ENCODE results near the gene FOXJ3. TPM values are rescaled to one million over a fixed set of nuclear protein-coding genes. Genes with fewer than 3 reads are reported as not detected.

Gene FOXJ3
- total and polyA plus RNA-seq, 2 of the 4 experiments (the other 2 are of a cell fraction) = 16.7 to 30.5 TPM

- Histone ChIP-seq H3K27me3 (ENCODE audit: control insufficient read depth, insufficient read depth, low read length) (peaks cover 44% of the 10 kb centered on the region), H2BK5ac (ENCODE audit: low read depth, low read length, poor library complexity, severe bottlenecking) (no peak overlapping the region), H3K36me3 (ENCODE audit: control insufficient read depth, insufficient read depth, low read length) (no peaks in the 10 kb centered on the region), H3K23ac (ENCODE audit: low read depth, low read length) (no peak overlapping the region), H3K4me3 (ENCODE audit: insufficient read depth, low read depth, low read length) (no peak overlapping the region), H4K20me1 (ENCODE audit: insufficient read depth, low read length) (no peaks in the 10 kb centered on the region), H2BK120ac (ENCODE audit: low read depth, low read length) (no peak overlapping the region), H4K91ac (ENCODE audit: insufficient read depth, low read depth, low read length) (no peak overlapping the region), H2BK15ac (ENCODE audit: low read depth, low read length) (no peak overlapping the region), H3K9me3 (ENCODE audit: control insufficient read depth, insufficient read depth, low read length) (no peaks in the 10 kb centered on the region), H3K4me1 (ENCODE audit: control insufficient read depth, insufficient read depth, low read length) (no peaks in the 10 kb centered on the region), H3K9me1 (ENCODE audit: insufficient read depth, low read length) (no peaks in the 10 kb centered on the region), H3K79me1 (ENCODE audit: low read depth in 1 of 2, low read length in 2 of 2) (no peaks in the 10 kb centered on the region), H4K8ac (ENCODE audit: low read depth in 2 of 2, low read length in 2 of 2) (no peak overlapping the region), H2AK9ac (replicated peaks; ENCODE audit: low read depth, low read length, poor library complexity) (no peak overlapping the region), H3K56ac (ENCODE audit: extremely low read depth, insufficient read depth, low read length) (no peak overlapping the region), H3K4ac (ENCODE audit: low read depth, low read length) (no peak overlapping the region), H3K27ac (ENCODE audit: insufficient read depth, low read length) (no peak overlapping the region), H3K14ac (replicated peaks; ENCODE audit: low read depth, low read length) (no peak overlapping the region), H3K4me2 (ENCODE audit: low read depth, low read length) (no peak overlapping the region), H2AK5ac (ENCODE audit: low read depth, low read length) (no peak overlapping the region), H4K5ac (ENCODE audit: low read depth, low read length) (no peak overlapping the region), H3K18ac (ENCODE audit: low read depth, low read length) (no peak overlapping the region), H3K9ac (ENCODE audit: low read depth, low read length) (no peak overlapping the region), H2AFZ (replicated peaks; ENCODE audit: low read length, poor library complexity) (no peak overlapping the region), H2BK20ac (ENCODE audit: low read depth, low read length) (no peak overlapping the region)
- ChIA-PET CTCF (no interaction called here), POLR2A (ENCODE audit: unreplicated experiment) (no interaction called here)
- intact Hi-C loops (cut with micrococcal nuclease) = loop anchor here (10.0 kb wide), 3 partner anchors 325 to 545 kb away; partner anchors contain the start of genes PPIH and YBX1
- WGBS, 2 experiments (ENCODE audit: extremely low coverage in 2 of 2, insufficient read length in 1 of 2) = no CpG with 5 or more reads among the region's 2 CpGs
- no peak for ATAC-seq (ENCODE audit: low read depth)
- in situ Hi-C loops (cut with MboI; ENCODE audit: low sequenced_read_pairs) = loop anchor here (10.0 kb wide), 1 partner anchor 565 kb away; no protein-coding TSS in a partner anchor
- TF ChIP-seq FOS (IDR thresholded peaks at IDR 0.05; ENCODE audit: low read depth, low read length) (no peak), POLR2A (IDR thresholded peaks at IDR 0.05; ENCODE audit: low read depth, low read length) (no peak), ELK1 (IDR thresholded peaks at IDR 0.05; ENCODE audit: borderline replicate concordance, low read depth, low read length) (no peak), CEBPB (IDR thresholded peaks at IDR 0.05; ENCODE audit: low read depth, low read length) (no peak), SMC3 (IDR thresholded peaks at IDR 0.05; ENCODE audit: low read depth, low read length) (no peak), MAFK (IDR thresholded peaks at IDR 0.05; ENCODE audit: low read depth, low read length) (no peak), RFX5 (IDR thresholded peaks at IDR 0.05; ENCODE audit: low read depth, low read length) (no peak), MXI1 (IDR thresholded peaks at IDR 0.05; ENCODE audit: borderline replicate concordance, low read depth, low read length) (no peak), CTCF (conservative IDR thresholded peaks at IDR 0.05; ENCODE audit: low read depth, low read length) (no peak), RAD21 (IDR thresholded peaks at IDR 0.05; ENCODE audit: low read length) (no peak), RCOR1 (IDR thresholded peaks at IDR 0.05; ENCODE audit: insufficient replicate concordance, low read length) (no peak)
- DNase-seq = no peak
- BruUV-seq (replicated peaks) = no TSS peak
- dilution Hi-C loops (cut with HindIII; ENCODE audit: low sequenced_read_pairs, unreplicated experiment) = no loop called here
These were observed 194.8 kb downstream of the FOXJ3 start for GRCh38 chr1:42140191-42140590.

All from IMR-90 (cell line).